ENCODE results near the gene WDR27.

WDR27 gene

DNA sequence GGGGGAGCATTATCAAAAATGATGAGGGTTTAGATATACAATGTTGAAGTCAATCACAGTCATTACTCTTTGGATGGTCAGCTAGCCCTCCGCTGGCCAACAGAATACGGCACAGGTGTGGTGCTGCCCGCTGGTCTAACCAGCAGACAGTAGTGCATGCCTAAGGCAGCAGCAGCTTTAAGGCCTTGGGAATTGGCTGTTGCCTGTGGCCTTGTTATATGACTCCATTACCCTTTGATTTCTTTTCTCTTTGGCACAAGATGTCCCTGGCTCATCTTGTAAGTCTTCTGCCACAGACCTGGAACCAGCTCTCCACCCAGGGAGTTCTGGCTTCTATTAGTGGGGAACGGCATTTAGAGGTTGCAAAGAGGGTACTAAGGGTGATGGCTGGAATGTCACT, 110.2 kb downstream of the WDR27 start:
- TF ChIP-seq, protein P1, sequence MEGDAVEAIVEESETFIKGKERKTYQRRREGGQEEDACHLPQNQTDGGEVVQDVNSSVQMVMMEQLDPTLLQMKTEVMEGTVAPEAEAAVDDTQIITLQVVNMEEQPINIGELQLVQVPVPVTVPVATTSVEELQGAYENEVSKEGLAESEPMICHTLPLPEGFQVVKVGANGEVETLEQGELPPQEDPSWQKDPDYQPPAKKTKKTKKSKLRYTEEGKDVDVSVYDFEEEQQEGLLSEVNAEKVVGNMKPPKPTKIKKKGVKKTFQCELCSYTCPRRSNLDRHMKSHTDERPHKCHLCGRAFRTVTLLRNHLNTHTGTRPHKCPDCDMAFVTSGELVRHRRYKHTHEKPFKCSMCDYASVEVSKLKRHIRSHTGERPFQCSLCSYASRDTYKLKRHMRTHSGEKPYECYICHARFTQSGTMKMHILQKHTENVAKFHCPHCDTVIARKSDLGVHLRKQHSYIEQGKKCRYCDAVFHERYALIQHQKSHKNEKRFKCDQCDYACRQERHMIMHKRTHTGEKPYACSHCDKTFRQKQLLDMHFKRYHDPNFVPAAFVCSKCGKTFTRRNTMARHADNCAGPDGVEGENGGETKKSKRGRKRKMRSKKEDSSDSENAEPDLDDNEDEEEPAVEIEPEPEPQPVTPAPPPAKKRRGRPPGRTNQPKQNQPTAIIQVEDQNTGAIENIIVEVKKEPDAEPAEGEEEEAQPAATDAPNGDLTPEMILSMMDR (IDR thresholded peaks at IDR 0.05; ENCODE audit: low read depth, low read length, missing control alignments): no peak
- no peak for DNase-seq (ENCODE audit: low read depth)
- no peak overlapping the region for H3K4me3 ChIP-seq (ENCODE audit: low read depth, low read length)
- in situ Hi-C loops (cut with HindIII; ENCODE audit: low sequenced_read_pairs): no loop called here

DNA sequence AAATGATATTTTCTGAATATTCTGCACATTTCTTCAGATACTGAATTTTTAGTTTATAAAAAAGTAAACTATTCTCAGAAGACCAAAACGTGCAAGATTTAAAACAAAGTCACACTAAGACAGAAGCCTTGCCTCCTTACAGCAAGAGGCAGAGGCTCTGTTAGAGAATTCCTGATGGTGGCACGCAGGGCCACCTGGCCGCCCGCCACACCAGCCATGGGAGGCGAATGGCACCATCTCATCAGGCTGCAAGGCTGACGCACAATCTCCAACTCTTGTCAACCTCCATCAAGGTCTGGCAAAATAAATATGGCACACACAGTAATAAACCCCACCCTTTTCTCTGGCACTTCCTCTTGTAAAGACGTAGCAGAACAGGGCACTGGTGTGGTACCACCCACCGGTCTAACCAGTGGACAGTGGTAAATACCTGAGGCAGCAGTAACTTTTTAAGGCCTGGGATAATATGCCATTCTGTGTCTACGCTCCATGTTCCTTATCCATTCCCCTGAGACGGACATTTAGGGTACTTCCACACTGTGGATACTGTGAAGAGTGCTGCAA, 111.4 kb downstream of the WDR27 start:
- TF ChIP-seq, protein P1 (IDR thresholded peaks at IDR 0.05; ENCODE audit: low read depth, low read length, missing control alignments): no peak
- in situ Hi-C loops (cut with HindIII; ENCODE audit: low sequenced_read_pairs): no loop called here
- no peak for DNase-seq (ENCODE audit: low read depth)
- no peak overlapping the region for H3K4me3 ChIP-seq (ENCODE audit: low read depth, low read length)

DNA sequence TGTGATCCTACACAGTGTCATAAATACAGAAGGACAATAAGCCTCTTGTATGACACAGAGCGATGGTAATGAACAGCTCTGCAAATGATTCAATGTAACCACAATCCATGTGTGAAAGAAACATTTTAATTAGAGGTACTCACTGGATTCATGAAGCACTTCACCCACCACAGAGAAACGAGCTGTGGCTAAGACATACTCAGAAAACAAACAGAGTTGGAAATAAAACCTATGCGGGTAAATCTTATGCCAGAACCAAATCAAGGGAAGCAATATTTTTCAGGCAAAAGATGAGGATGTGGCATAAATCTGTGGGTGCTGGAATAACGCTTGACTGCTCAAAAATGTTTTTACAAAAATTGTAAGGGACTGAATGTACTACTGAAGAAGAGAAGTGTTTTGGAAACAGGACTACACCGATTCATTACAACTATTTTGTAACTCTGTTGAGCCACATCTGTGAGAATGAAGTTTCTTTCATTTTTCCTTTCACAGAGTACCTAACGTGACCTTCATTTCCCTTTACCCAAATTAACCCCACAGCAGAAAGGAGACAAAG, 112.1 kb downstream of the WDR27 start:
- no peak overlapping the region for H3K4me3 ChIP-seq (ENCODE audit: low read depth, low read length)
- in situ Hi-C loops (cut with HindIII; ENCODE audit: low sequenced_read_pairs): no loop called here
- DNase-seq (ENCODE audit: low read depth): peak; percentile 79
- TF ChIP-seq, protein P1 (IDR thresholded peaks at IDR 0.05; ENCODE audit: low read depth, low read length, missing control alignments): no peak

DNA sequence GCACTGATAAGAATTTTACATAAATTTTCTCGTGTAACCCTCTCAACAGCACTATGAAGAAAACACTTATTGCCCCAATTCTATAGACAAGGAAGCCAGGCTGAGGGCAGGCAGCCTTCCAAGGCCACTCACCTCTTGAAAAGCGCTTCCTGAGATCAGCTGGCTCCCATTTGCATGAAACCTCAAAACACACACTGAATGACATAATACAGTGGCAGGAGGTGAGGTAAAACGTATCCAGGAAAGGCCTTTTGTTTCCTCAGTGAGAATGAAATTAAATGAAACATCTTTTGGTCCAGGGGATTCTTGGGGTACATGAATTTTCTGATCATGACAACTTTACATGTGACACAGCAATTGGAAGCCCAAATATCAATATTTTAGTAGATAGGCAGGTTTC, 112.5 kb downstream of the WDR27 start:
- no peak overlapping the region for H3K4me3 ChIP-seq (ENCODE audit: low read depth, low read length)
- in situ Hi-C loops (cut with HindIII; ENCODE audit: low sequenced_read_pairs): no loop called here
- TF ChIP-seq, protein P1 (IDR thresholded peaks at IDR 0.05; ENCODE audit: low read depth, low read length, missing control alignments): no peak
- peak; percentile 80 for DNase-seq (ENCODE audit: low read depth)

DNA sequence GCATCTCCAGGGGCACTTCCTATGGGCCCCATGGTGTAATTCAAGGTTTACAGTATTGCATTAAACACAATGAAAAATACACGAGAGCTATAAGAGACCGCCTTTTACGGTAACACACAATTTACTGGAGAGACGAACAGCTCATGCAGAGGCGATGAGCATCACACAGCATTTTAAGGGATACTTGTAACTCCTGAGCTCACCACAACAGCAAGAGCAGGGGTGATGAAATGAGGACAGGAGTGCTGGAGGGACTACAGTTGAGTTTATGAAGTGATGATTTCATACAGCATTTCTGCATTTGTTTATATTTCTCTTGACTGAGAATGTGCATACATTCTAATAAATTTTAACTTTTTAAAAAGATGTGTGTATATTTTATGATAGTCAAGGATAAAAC, 113.9 kb downstream of the WDR27 start:
- in situ Hi-C loops (cut with HindIII; ENCODE audit: low sequenced_read_pairs): no loop called here
- no peak for DNase-seq (ENCODE audit: low read depth)
- no peak overlapping the region for H3K4me3 ChIP-seq (ENCODE audit: low read depth, low read length)
- TF ChIP-seq, protein P1 (IDR thresholded peaks at IDR 0.05; ENCODE audit: low read depth, low read length, missing control alignments): no peak

DNA sequence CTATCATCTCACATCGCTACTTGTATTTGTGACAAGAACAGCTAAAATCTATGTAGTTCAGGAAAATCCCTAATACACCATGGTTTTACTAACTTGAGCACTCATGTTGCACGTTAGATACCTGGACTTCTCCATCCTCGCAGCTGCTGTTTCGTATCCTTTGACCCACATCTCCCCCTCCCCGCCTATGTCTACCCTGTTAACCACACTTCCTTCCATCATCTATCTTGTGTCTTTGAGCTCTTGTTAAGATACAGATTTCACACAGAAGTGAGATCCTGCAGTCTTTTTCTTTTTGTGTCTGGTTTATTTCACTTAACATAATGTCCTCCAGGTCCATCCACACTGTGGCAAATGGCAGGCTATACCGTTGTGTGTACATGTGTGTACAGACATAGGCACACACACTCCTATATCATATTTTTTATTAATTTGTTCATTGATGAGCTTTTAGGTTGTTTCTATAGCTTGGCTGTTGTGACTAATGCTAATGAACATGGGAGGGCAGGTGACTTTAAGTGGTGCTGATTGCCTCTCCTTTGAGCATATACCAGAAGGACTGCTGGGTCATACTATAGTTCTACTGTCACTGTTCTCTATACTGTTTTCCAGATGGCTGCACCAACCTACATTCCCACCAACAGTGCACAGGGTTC, 117.8 kb downstream of the WDR27 start:
- DNase-seq (ENCODE audit: low read depth): no peak
- TF ChIP-seq, protein P1 (IDR thresholded peaks at IDR 0.05; ENCODE audit: low read depth, low read length, missing control alignments): no peak
- in situ Hi-C loops (cut with HindIII; ENCODE audit: low sequenced_read_pairs): no loop called here
- no peak overlapping the region for H3K4me3 ChIP-seq (ENCODE audit: low read depth, low read length)
